A673 (cell line): ENCODE results near the gene STAG1. TPM values are rescaled to one million over a fixed set of nuclear protein-coding genes. Genes with fewer than 3 reads are reported as not detected.

Experiments
- BruUV-seq: library from RNA; stranded (reverse); fragments of 400-500 nt; replicated peaks from 2 replicates; lab custom pipeline; 2021; lab: Mats Ljungman, UMichigan
- CTCF ChIA-PET: fragments of 300-600 bp; sonication (Branson Sonifier 250); formaldehyde crosslinking; loops from one replicate; lab custom pipeline; 2022; ENCODE audit warnings: antibody characterized with exemption; lab: Charles Lee
- POLR2A ChIA-PET: fragments of 300-600 bp; sonication (Branson Sonifier 250); formaldehyde crosslinking; loops from one replicate; lab custom pipeline; 2022; ENCODE audit warnings: antibody characterized with exemption; ENCODE audit not compliant: low non-redundant PET; lab: Charles Lee
- DNase-seq: peaks from one replicate; pipeline ENCODE4 v3.0.0-alpha.2; 2015; ENCODE audit warnings: low spot score
- H3K27ac ChIP-seq: fragments of 200-600 bp; sonication (generic); 2 replicates; pipeline ENCODE4 v1.5.1; 2016; ENCODE audit warnings: mixed run types, low read depth, mild to moderate bottlenecking, mixed read lengths, antibody characterized with exemption, low read length; ENCODE audit not compliant: poor library complexity, severe bottlenecking
- H3K27me3 ChIP-seq: fragments of 200-600 bp; sonication (generic); replicated peaks from 2 replicates; pipeline ENCODE4 v1.6.1; 2017; ENCODE audit warnings: mixed run types, low read depth, mild to moderate bottlenecking, mixed read lengths, antibody characterized with exemption, low read length; ENCODE audit not compliant: insufficient read depth, poor library complexity
- H3K36me3 ChIP-seq: fragments of 200-600 bp; sonication (generic); 2 replicates; pipeline ENCODE4 v1.6.1; 2016; ENCODE audit warnings: mixed run types, mild to moderate bottlenecking, mixed read lengths, antibody characterized with exemption, low read length; ENCODE audit not compliant: insufficient read depth, poor library complexity, severe bottlenecking
- H3K4me1 ChIP-seq: fragments of 200-600 bp; sonication (generic); 2 replicates; pipeline ENCODE4 v1.6.1; 2017; ENCODE audit warnings: mixed run types, mild to moderate bottlenecking, mixed read lengths, antibody characterized with exemption, low read length; ENCODE audit not compliant: insufficient read depth, poor library complexity, severe bottlenecking
- H3K4me3 ChIP-seq: fragments of 200-600 bp; sonication (generic); 2 replicates; pipeline ENCODE4 v1.5.1; 2016; ENCODE audit warnings: low read depth, mixed run types, mild to moderate bottlenecking, mixed read lengths, low read length; ENCODE audit not compliant: poor library complexity, severe bottlenecking
- H3K9me3 ChIP-seq: fragments of 200-600 bp; sonication (generic); 2 replicates; pipeline ENCODE4 v1.6.1; 2016; ENCODE audit warnings: mixed run types, low read depth, mild to moderate bottlenecking, mixed read lengths, antibody characterized with exemption, low read length; ENCODE audit not compliant: poor library complexity, severe bottlenecking
- CTCF ChIP-seq: fragments of 300-800, 200-600 bp; sonication (generic); conservative IDR thresholded peaks from 2 replicates; pipeline ENCODE4 v1.5.1; 2017; ENCODE audit warnings: low read depth, mild to moderate bottlenecking, antibody characterized with exemption, low read length, moderate library complexity, mixed read lengths
- EZH2 ChIP-seq: fragments of 200-600 bp; sonication (generic); IDR thresholded peaks from 2 replicates; pipeline ENCODE4 v1.6.1; 2017; ENCODE audit warnings: borderline replicate concordance, low read depth, mild to moderate bottlenecking, mixed read lengths, antibody characterized with exemption, low read length; ENCODE audit not compliant: poor library complexity, severe bottlenecking
- intact Hi-C: fragments of 100-400 bp; cut with micrococcal nuclease; formaldehyde crosslinking; loops from one replicate; pipeline ENCODE4 v1.10.0; 2022; ENCODE audit not compliant: unreplicated experiment
- total RNA-seq: library from RNA; stranded (reverse); gene quantifications from 2 replicates; pipeline ENCODE4 v1.2.3, GENCODE V29; 2021

STAG1 gene
- total RNA-seq, 1 experiment from 2014 or later = 47.4 TPM

- DNase-seq = peak; percentile 35
- TF ChIP-seq CTCF = no peak
- TF ChIP-seq EZH2 = no peak
- Histone ChIP-seq H3K36me3 (no peaks in the 10 kb centered on the region), H3K27me3 (no peaks in the 10 kb centered on the region), H3K4me3 (no peak overlapping the region), H3K4me1 (peaks cover 26% of the 10 kb centered on the region), H3K9me3 (no peaks in the 10 kb centered on the region), H3K27ac (no peak overlapping the region)
- BruUV-seq = no TSS peak
- intact Hi-C loops = no loop called here
- ChIA-PET POLR2A (no interaction called here), CTCF (no interaction called here)
Measured at GRCh38 chr3:136631424-136631823, 120.8 kb downstream of the STAG1 start.

- H3K27me3 ChIP-seq = no peaks in the 10 kb centered on the region
- H3K4me3 ChIP-seq = no peak overlapping the region
- ChIA-PET CTCF (no interaction called here), POLR2A (no interaction called here)
- no peak for DNase-seq
- no TSS peak for BruUV-seq
- H3K4me1 ChIP-seq = peaks cover 26% of the 10 kb centered on the region
- H3K36me3 ChIP-seq = no peaks in the 10 kb centered on the region
- H3K27ac ChIP-seq = no peak overlapping the region
- TF ChIP-seq CTCF (no peak), EZH2 (no peak)
- intact Hi-C loops = no loop called here
- no peaks in the 10 kb centered on the region for H3K9me3 ChIP-seq
Measured at GRCh38 chr3:136630915-136631314, 121.3 kb downstream of the STAG1 start.

- Histone ChIP-seq H3K36me3 (no peaks in the 10 kb centered on the region), H3K4me1 (peaks cover 6% of the 10 kb centered on the region), H3K27me3 (no peaks in the 10 kb centered on the region), H3K4me3 (no peak overlapping the region), H3K9me3 (no peaks in the 10 kb centered on the region), H3K27ac (no peak overlapping the region)
- TF ChIP-seq EZH2 = no peak
- no peak for DNase-seq
- POLR2A ChIA-PET = interaction anchor here (0.5 to 0.6 kb wide), 2 partner anchors 77 to 188 kb away, joined by 4 to 23 read pairs; no protein-coding TSS in a partner anchor
- CTCF ChIA-PET = no interaction called here
- no TSS peak for BruUV-seq
- intact Hi-C loops = no loop called here
Measured at GRCh38 chr3:136626493-136626892, 125.7 kb downstream of the STAG1 start.
